GM20000 (cell line): ENCODE measurements around the gene KCNG4.

ENCODE experiments used
- DNase-seq: peaks from one replicate; pipeline ENCODE4 v3.0.0; 2012; ENCODE audit warnings: low spot score
- TF ChIP-seq, protein P1 (sequence below): IDR thresholded peaks from 2 replicates; pipeline ENCODE4 v1.5.1; 2012; ENCODE audit warnings: mild to moderate bottlenecking, control low read depth; ENCODE audit errors: extremely low read depth, missing control alignments

KCNG4 gene

GRCh38 chr16:84244728-84245127 lies 4.9 kb upstream of the KCNG4 start:
- TF ChIP-seq, protein P1, sequence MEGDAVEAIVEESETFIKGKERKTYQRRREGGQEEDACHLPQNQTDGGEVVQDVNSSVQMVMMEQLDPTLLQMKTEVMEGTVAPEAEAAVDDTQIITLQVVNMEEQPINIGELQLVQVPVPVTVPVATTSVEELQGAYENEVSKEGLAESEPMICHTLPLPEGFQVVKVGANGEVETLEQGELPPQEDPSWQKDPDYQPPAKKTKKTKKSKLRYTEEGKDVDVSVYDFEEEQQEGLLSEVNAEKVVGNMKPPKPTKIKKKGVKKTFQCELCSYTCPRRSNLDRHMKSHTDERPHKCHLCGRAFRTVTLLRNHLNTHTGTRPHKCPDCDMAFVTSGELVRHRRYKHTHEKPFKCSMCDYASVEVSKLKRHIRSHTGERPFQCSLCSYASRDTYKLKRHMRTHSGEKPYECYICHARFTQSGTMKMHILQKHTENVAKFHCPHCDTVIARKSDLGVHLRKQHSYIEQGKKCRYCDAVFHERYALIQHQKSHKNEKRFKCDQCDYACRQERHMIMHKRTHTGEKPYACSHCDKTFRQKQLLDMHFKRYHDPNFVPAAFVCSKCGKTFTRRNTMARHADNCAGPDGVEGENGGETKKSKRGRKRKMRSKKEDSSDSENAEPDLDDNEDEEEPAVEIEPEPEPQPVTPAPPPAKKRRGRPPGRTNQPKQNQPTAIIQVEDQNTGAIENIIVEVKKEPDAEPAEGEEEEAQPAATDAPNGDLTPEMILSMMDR, result no peak
- DNase-seq, result no peak

GRCh38 chr16:84243732-84244131 lies 3.9 kb upstream of the KCNG4 start:
- TF ChIP-seq, protein P1, result no peak
- no peak for DNase-seq

- TF ChIP-seq, protein P1, result no peak
- DNase-seq, result no peak
Measured at GRCh38 chr16:84242839-84243238, 3.0 kb upstream of the KCNG4 start.

DNA sequence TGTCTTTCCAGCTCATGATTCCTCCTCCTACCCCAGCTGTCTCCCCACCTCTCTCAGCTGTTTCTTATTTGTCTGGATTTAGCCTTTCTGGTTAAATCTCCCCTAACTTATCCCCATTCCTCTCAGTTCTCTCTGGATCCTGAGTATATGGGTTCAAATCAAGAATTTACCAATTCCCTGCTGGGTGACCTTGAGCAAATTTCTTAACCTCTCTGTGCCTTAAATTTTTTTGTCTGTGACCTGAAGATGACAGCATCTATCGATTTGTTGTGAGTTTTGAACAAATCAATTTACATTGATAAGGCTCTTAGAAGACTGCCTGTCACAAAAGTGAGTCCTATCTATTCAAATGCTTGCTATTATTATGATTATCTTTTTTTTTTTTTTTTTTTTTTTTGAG lies 2.0 kb upstream of the KCNG4 start:
- DNase-seq, result no peak
- TF ChIP-seq, protein P1, result no peak

- TF ChIP-seq, protein P1, result no peak
- no peak for DNase-seq
Measured at GRCh38 chr16:84240455-84240854, 643 bp upstream of the KCNG4 start.

DNA sequence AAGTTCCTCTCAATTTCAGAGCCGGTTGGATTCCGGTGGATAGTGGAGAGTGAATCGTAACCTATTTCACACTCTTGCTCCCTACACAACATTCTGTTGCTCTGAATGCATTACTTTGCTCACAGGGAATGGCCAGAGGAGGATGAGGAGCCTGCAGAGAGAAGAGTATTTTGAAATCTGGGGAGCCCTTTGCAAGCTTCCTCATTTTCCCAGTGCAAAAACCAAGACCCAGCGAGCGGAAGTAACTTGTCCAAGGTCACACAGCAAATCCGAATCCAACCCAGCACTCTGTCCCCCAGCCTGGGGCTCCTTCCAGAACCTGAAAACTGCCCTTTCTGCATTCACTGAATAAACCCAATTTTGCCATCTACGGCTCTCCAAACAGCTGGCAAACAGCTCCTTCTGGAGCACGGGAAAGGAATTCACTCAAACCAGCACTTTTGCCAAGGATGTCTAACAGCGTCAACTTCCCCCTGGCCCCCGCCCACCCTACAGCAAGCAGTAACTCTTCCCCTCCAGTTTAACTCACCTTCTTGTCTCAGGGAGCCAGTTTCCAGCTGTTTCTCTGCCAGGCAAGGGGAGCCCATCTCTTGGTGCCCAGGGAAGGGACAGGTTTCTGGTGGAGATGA lies 557 bp downstream of the KCNG4 start:
- no peak for DNase-seq

GRCh38 chr16:84237994-84238750 lies 1.6 kb downstream of the KCNG4 start:
- no peak for DNase-seq
- TF ChIP-seq, protein P1, result no peak

More for the DNA sequence above, 557 bp downstream of the KCNG4 start:
- TF ChIP-seq, protein P1, result no peak
